WTC11 (cell line): Measurements from ENCODE around the gene MARK2. TPM values are rescaled to one million over a fixed set of nuclear protein-coding genes. Genes with fewer than 3 reads are reported as not detected.

Experiments
- ATAC-seq: fragments of 200-7000 bp; cut with Tn5 transposase; 2 replicates; pipeline ENCODE4 v1.10.0; 2021; ENCODE audit warnings: mild to moderate bottlenecking, moderate library complexity
- CTCF ChIA-PET: fragments of 300-600 bp; sonication (Branson Sonifier 250); formaldehyde crosslinking; loops from one replicate; lab custom pipeline; 2021; ENCODE audit warnings: antibody characterized with exemption; lab: Charles Lee
- POLR2A ChIA-PET: fragments of 350-600 bp; sonication (Branson Sonifier 250); formaldehyde crosslinking; loops from one replicate; lab custom pipeline; 2021; ENCODE audit warnings: antibody characterized with exemption; lab: Charles Lee
- DNase-seq: peaks from one replicate; pipeline ENCODE4 v3.0.0; 2021; ENCODE audit warnings: low spot score
- H3K27ac Mint-ChIP-seq: 2 replicates; pipeline ENCODE4 v1.8.0; 2021; ENCODE audit warnings: mixed read lengths
- H3K27me3 Mint-ChIP-seq: 2 replicates; pipeline ENCODE4 v1.8.0; 2021; ENCODE audit warnings: low read depth, mild to moderate bottlenecking, moderate library complexity, mixed read lengths
- H3K36me3 Mint-ChIP-seq: 2 replicates; pipeline ENCODE4 v1.8.0; 2021; ENCODE audit warnings: mixed read lengths
- H3K4me1 Mint-ChIP-seq: 2 replicates; pipeline ENCODE4 v1.8.0; 2022; ENCODE audit warnings: mixed read lengths
- H3K4me3 Mint-ChIP-seq: 2 replicates; pipeline ENCODE4 v1.8.0; 2021; ENCODE audit warnings: mild to moderate bottlenecking, moderate library complexity, mixed read lengths
- H3K9me3 Mint-ChIP-seq: 2 replicates; pipeline ENCODE4 v1.8.0; 2021; ENCODE audit warnings: mixed read lengths
- ELF4 ChIP-seq: sonication (generic); formaldehyde crosslinking; IDR thresholded peaks from 2 replicates; pipeline ENCODE4 v1.8.1; 2022; ENCODE audit warnings: low read depth, mild to moderate bottlenecking, moderate library complexity, missing genetic modification reagents
- FOXJ3 ChIP-seq: sonication (generic); formaldehyde crosslinking; IDR thresholded peaks from 2 replicates; pipeline ENCODE4 v1.9.0; 2021; ENCODE audit warnings: missing genetic modification reagents, mild to moderate bottlenecking, borderline replicate concordance
- IRF2 ChIP-seq: sonication (generic); formaldehyde crosslinking; IDR thresholded peaks from 2 replicates; pipeline ENCODE4 v1.8.0; 2022; ENCODE audit warnings: low read depth, missing genetic modification reagents, borderline replicate concordance
- NFATC4 ChIP-seq: fragments of 250-450 bp; sonication (Bioruptor Pico); IDR thresholded peaks from 2 replicates; pipeline ENCODE4 v1.9.0; 2021; ENCODE audit warnings: mild to moderate bottlenecking
- NR1H2 ChIP-seq: sonication (generic); formaldehyde crosslinking; IDR thresholded peaks from 2 replicates; pipeline ENCODE4 v1.9.0; 2021; ENCODE audit warnings: mild to moderate bottlenecking, moderate library complexity, missing genetic modification reagents
- ZNF138 ChIP-seq: sonication (generic); formaldehyde crosslinking; conservative IDR thresholded peaks from 2 replicates; pipeline ENCODE4 v1.8.1; 2022; ENCODE audit warnings: mild to moderate bottlenecking, moderate library complexity, missing genetic modification reagents
- ZNF232 ChIP-seq: sonication (generic); formaldehyde crosslinking; IDR thresholded peaks from 2 replicates; pipeline ENCODE4 v1.8.0; 2022; ENCODE audit warnings: mild to moderate bottlenecking, missing genetic modification reagents
- ZNF317 ChIP-seq: sonication (generic); formaldehyde crosslinking; IDR thresholded peaks from 2 replicates; pipeline ENCODE4 v1.8.1; 2023; ENCODE audit warnings: low read depth, mild to moderate bottlenecking, moderate library complexity, missing genetic modification reagents, borderline replicate concordance
- total RNA-seq: library from RNA; stranded (reverse); gene quantifications from 3 replicates; pipeline ENCODE4 v1.2.3, GENCODE V29; 2021
- TF ChIP-seq, protein P1 (sequence below): sonication (generic); formaldehyde crosslinking; IDR thresholded peaks from 2 replicates; pipeline ENCODE4 v1.8.1; 2023; ENCODE audit warnings: mild to moderate bottlenecking, missing genetic modification reagents
- TF ChIP-seq, protein P2 (sequence below): sonication (generic); formaldehyde crosslinking; IDR thresholded peaks from 2 replicates; pipeline ENCODE4 v1.8.0; 2022; ENCODE audit warnings: mild to moderate bottlenecking, missing genetic modification reagents
- TF ChIP-seq, protein P3 (sequence below): fragments of 250-450 bp; sonication (Bioruptor Pico); IDR thresholded peaks from 2 replicates; pipeline ENCODE4 v1.9.0; 2021; ENCODE audit warnings: moderate library complexity, mild to moderate bottlenecking, inconsistent platforms, borderline replicate concordance
- TF ChIP-seq, protein P4 (sequence below): sonication (generic); formaldehyde crosslinking; IDR thresholded peaks from 2 replicates; pipeline ENCODE4 v1.8.0; 2023; ENCODE audit warnings: missing genetic modification reagents, mild to moderate bottlenecking, borderline replicate concordance
- TF ChIP-seq, protein P5 (sequence below): sonication (generic); formaldehyde crosslinking; IDR thresholded peaks from 2 replicates; pipeline ENCODE4 v1.8.1; 2023; ENCODE audit warnings: mild to moderate bottlenecking, missing genetic modification reagents
- TF ChIP-seq, protein P6 (sequence below): sonication (generic); formaldehyde crosslinking; IDR thresholded peaks from 2 replicates; pipeline ENCODE4 v1.8.1; 2022; ENCODE audit warnings: mild to moderate bottlenecking, missing genetic modification reagents, moderate library complexity, borderline replicate concordance
- TF ChIP-seq, protein P7 (sequence below): sonication (generic); formaldehyde crosslinking; IDR thresholded peaks from 2 replicates; pipeline ENCODE4 v1.8.0; 2023; ENCODE audit warnings: mild to moderate bottlenecking, missing genetic modification reagents
- TF ChIP-seq, protein P8 (sequence below): sonication (generic); formaldehyde crosslinking; IDR thresholded peaks from 2 replicates; pipeline ENCODE4 v1.8.1; 2022; ENCODE audit warnings: missing genetic modification reagents, borderline replicate concordance

Gene MARK2
- total RNA-seq, 1 experiment from 2014 or later = 57.4 TPM

DNA sequence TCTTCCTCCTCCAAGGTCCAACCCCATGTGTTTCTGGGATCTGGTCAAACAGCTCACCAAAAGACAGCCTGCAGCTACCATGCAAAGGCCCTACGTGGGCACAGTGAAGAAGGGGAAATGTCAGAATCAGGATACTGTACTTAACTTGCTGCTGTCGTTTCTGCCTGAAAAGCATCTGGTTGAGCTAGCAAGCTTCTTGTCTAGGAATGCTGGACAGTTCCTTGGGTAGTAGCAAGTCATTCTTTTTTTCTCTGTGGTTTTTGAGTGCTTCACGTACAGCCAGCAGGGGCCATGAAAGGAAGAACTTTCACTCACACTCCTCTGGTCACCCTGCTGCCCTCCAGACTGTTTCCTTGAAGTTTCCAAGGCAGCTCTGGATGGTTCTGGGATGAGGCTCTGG lies 53.3 kb downstream of the MARK2 start:
- ATAC-seq = no peak
- ChIA-PET POLR2A (interaction anchor here (0.7 kb wide), 1 partner anchor 62 kb away, joined by 3 read pairs; no protein-coding TSS in a partner anchor), CTCF (interaction anchor here (0.8 to 1.3 kb wide), 3 partner anchors 14 to 55 kb away, joined by 3 to 7 read pairs (median 3); no protein-coding TSS in a partner anchor)
- H3K27me3 Mint-ChIP-seq = no peaks in the 10 kb centered on the region
- H3K27ac Mint-ChIP-seq = peak overlapping the region; percentile 27; the same call in 1 of the 2 replicates
- TF ChIP-seq, protein P1, sequence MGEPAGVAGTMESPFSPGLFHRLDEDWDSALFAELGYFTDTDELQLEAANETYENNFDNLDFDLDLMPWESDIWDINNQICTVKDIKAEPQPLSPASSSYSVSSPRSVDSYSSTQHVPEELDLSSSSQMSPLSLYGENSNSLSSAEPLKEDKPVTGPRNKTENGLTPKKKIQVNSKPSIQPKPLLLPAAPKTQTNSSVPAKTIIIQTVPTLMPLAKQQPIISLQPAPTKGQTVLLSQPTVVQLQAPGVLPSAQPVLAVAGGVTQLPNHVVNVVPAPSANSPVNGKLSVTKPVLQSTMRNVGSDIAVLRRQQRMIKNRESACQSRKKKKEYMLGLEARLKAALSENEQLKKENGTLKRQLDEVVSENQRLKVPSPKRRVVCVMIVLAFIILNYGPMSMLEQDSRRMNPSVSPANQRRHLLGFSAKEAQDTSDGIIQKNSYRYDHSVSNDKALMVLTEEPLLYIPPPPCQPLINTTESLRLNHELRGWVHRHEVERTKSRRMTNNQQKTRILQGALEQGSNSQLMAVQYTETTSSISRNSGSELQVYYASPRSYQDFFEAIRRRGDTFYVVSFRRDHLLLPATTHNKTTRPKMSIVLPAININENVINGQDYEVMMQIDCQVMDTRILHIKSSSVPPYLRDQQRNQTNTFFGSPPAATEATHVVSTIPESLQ (CRISPR knock-in tag) = no peak
- TF ChIP-seq, protein P2, sequence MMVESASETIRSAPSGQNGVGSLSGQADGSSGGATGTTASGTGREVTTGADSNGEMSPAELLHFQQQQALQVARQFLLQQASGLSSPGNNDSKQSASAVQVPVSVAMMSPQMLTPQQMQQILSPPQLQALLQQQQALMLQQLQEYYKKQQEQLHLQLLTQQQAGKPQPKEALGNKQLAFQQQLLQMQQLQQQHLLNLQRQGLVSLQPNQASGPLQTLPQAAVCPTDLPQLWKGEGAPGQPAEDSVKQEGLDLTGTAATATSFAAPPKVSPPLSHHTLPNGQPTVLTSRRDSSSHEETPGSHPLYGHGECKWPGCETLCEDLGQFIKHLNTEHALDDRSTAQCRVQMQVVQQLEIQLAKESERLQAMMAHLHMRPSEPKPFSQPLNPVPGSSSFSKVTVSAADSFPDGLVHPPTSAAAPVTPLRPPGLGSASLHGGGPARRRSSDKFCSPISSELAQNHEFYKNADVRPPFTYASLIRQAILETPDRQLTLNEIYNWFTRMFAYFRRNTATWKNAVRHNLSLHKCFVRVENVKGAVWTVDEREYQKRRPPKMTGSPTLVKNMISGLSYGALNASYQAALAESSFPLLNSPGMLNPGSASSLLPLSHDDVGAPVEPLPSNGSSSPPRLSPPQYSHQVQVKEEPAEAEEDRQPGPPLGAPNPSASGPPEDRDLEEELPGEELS (CRISPR knock-in tag) = no peak
- no peak overlapping the region for H3K4me3 Mint-ChIP-seq
- peaks cover 21% of the 10 kb centered on the region for H3K36me3 Mint-ChIP-seq
- no peaks in the 10 kb centered on the region for H3K9me3 Mint-ChIP-seq
- H3K4me1 Mint-ChIP-seq = peaks cover 31% of the 10 kb centered on the region
- DNase-seq = no peak

DNA sequence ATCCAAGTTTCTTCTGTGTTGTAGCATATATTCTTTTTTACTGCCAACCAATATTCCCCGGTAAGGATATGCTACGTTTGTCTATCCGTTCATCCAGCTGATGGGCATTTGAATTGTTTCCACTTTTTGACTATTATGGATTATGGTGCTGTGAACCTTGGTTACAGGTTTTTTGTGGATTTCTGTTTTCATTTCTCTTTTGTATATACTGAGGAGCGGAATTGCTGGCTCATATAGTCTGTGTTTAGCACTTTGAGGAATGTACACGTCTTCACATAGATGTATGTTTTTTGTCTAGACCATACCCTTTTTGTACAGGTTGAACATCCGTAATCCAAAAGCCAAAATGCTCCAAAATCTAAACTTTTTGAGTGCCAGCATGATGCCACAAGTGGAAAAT lies 54.4 kb downstream of the MARK2 start:
- Mint-ChIP-seq H3K9me3 (no peaks in the 10 kb centered on the region), H3K27me3 (no peaks in the 10 kb centered on the region), H3K4me1 (peaks cover 19% of the 10 kb centered on the region), H3K36me3 (peaks cover 32% of the 10 kb centered on the region), H3K4me3 (no peak overlapping the region), H3K27ac (no peak overlapping the region)
- ATAC-seq (no peak), DNase-seq (no peak)
- ChIA-PET POLR2A (interaction anchor here (0.7 kb wide), 1 partner anchor 1751 kb away, joined by 3 read pairs; no protein-coding TSS in a partner anchor), CTCF (interaction anchor here (0.9 to 1.3 kb wide), 2 partner anchors 13 to 53 kb away, joined by 3 to 7 read pairs; no protein-coding TSS in a partner anchor)
- TF ChIP-seq, protein P3, sequence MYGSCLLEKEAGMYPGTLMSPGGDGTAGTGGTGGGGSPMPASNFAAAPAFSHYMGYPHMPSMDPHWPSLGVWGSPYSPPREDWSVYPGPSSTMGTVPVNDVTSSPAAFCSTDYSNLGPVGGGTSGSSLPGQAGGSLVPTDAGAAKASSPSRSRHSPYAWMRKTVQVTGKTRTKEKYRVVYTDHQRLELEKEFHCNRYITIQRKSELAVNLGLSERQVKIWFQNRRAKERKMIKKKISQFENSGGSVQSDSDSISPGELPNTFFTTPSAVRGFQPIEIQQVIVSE (CRISPR knock-in tag) = no peak
- TF ChIP-seq, protein P4, sequence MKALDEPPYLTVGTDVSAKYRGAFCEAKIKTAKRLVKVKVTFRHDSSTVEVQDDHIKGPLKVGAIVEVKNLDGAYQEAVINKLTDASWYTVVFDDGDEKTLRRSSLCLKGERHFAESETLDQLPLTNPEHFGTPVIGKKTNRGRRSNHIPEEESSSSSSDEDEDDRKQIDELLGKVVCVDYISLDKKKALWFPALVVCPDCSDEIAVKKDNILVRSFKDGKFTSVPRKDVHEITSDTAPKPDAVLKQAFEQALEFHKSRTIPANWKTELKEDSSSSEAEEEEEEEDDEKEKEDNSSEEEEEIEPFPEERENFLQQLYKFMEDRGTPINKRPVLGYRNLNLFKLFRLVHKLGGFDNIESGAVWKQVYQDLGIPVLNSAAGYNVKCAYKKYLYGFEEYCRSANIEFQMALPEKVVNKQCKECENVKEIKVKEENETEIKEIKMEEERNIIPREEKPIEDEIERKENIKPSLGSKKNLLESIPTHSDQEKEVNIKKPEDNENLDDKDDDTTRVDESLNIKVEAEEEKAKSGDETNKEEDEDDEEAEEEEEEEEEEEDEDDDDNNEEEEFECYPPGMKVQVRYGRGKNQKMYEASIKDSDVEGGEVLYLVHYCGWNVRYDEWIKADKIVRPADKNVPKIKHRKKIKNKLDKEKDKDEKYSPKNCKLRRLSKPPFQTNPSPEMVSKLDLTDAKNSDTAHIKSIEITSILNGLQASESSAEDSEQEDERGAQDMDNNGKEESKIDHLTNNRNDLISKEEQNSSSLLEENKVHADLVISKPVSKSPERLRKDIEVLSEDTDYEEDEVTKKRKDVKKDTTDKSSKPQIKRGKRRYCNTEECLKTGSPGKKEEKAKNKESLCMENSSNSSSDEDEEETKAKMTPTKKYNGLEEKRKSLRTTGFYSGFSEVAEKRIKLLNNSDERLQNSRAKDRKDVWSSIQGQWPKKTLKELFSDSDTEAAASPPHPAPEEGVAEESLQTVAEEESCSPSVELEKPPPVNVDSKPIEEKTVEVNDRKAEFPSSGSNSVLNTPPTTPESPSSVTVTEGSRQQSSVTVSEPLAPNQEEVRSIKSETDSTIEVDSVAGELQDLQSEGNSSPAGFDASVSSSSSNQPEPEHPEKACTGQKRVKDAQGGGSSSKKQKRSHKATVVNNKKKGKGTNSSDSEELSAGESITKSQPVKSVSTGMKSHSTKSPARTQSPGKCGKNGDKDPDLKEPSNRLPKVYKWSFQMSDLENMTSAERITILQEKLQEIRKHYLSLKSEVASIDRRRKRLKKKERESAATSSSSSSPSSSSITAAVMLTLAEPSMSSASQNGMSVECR (CRISPR knock-in tag) = no peak
- TF ChIP-seq NFATC4 (CRISPR knock-in tag) (no peak), NR1H2 (CRISPR knock-in tag) (no peak), ZNF317 (no peak), IRF2 (no peak), FOXJ3 (no peak), ZNF232 (CRISPR knock-in tag) (no peak), ZNF138 (CRISPR knock-in tag) (no peak), ELF4 (CRISPR knock-in tag) (no peak)
- TF ChIP-seq, protein P5, sequence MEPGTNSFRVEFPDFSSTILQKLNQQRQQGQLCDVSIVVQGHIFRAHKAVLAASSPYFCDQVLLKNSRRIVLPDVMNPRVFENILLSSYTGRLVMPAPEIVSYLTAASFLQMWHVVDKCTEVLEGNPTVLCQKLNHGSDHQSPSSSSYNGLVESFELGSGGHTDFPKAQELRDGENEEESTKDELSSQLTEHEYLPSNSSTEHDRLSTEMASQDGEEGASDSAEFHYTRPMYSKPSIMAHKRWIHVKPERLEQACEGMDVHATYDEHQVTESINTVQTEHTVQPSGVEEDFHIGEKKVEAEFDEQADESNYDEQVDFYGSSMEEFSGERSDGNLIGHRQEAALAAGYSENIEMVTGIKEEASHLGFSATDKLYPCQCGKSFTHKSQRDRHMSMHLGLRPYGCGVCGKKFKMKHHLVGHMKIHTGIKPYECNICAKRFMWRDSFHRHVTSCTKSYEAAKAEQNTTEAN (CRISPR knock-in tag) = no peak
- TF ChIP-seq, protein P6, sequence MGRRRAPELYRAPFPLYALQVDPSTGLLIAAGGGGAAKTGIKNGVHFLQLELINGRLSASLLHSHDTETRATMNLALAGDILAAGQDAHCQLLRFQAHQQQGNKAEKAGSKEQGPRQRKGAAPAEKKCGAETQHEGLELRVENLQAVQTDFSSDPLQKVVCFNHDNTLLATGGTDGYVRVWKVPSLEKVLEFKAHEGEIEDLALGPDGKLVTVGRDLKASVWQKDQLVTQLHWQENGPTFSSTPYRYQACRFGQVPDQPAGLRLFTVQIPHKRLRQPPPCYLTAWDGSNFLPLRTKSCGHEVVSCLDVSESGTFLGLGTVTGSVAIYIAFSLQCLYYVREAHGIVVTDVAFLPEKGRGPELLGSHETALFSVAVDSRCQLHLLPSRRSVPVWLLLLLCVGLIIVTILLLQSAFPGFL (CRISPR knock-in tag) = no peak
- TF ChIP-seq, protein P7, sequence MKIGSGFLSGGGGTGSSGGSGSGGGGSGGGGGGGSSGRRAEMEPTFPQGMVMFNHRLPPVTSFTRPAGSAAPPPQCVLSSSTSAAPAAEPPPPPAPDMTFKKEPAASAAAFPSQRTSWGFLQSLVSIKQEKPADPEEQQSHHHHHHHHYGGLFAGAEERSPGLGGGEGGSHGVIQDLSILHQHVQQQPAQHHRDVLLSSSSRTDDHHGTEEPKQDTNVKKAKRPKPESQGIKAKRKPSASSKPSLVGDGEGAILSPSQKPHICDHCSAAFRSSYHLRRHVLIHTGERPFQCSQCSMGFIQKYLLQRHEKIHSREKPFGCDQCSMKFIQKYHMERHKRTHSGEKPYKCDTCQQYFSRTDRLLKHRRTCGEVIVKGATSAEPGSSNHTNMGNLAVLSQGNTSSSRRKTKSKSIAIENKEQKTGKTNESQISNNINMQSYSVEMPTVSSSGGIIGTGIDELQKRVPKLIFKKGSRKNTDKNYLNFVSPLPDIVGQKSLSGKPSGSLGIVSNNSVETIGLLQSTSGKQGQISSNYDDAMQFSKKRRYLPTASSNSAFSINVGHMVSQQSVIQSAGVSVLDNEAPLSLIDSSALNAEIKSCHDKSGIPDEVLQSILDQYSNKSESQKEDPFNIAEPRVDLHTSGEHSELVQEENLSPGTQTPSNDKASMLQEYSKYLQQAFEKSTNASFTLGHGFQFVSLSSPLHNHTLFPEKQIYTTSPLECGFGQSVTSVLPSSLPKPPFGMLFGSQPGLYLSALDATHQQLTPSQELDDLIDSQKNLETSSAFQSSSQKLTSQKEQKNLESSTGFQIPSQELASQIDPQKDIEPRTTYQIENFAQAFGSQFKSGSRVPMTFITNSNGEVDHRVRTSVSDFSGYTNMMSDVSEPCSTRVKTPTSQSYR (CRISPR knock-in tag) = no peak
- TF ChIP-seq, protein P8, sequence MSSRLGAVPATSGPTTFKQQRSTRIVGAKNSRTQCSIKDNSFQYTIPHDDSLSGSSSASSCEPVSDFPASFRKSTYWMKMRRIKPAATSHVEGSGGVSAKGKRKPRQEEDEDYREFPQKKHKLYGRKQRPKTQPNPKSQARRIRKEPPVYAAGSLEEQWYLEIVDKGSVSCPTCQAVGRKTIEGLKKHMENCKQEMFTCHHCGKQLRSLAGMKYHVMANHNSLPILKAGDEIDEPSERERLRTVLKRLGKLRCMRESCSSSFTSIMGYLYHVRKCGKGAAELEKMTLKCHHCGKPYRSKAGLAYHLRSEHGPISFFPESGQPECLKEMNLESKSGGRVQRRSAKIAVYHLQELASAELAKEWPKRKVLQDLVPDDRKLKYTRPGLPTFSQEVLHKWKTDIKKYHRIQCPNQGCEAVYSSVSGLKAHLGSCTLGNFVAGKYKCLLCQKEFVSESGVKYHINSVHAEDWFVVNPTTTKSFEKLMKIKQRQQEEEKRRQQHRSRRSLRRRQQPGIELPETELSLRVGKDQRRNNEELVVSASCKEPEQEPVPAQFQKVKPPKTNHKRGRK (CRISPR knock-in tag) = no peak
